Duodenal mucosa (tissue), 2 donors: ENCODE data around the gene CLPX.
"Not testable (repeated sequence)": the region's sequence is repeated elsewhere in the genome, so short reads cannot be mapped to it uniquely, and the experiment has no call there.

ENCODE experiments used
- H3K27ac ChIP-seq: one replicate; pipeline ENCODE4 v1.7.0; 2013; ENCODE audit warnings: low read depth, low read length
- H3K27me3 ChIP-seq, 2 donors: one replicate each; pipeline ENCODE4 v1.7.0; 2013; ENCODE audit warnings: low read length in 2 of 2, control low read depth in 1 of 2; ENCODE audit not compliant: insufficient read depth in 2 of 2, control insufficient read depth in 1 of 2
- H3K36me3 ChIP-seq, 2 donors: one replicate each; pipeline ENCODE4 v1.7.0; 2013; ENCODE audit warnings: low read length in 2 of 2, control low read depth in 1 of 2; ENCODE audit not compliant: insufficient read depth in 2 of 2, control insufficient read depth in 1 of 2
- H3K4me1 ChIP-seq, 2 donors: one replicate each; pipeline ENCODE4 v1.7.0; 2013; ENCODE audit warnings: low read length in 2 of 2, control low read depth in 1 of 2; ENCODE audit not compliant: insufficient read depth in 2 of 2, control insufficient read depth in 1 of 2
- H3K4me3 ChIP-seq, 2 donors: one replicate each; pipeline ENCODE4 v1.7.0; 2013; ENCODE audit warnings: low read length in 2 of 2, low read depth in 1 of 2
- H3K9ac ChIP-seq, 2 donors: one replicate each; pipeline ENCODE4 v1.7.0; 2013; ENCODE audit warnings: low read length in 2 of 2, low read depth in 1 of 2
- H3K9me3 ChIP-seq, 2 donors: one replicate each; pipeline ENCODE4 v1.7.0; 2013; ENCODE audit warnings: low read length in 2 of 2, control low read depth in 1 of 2; ENCODE audit not compliant: control insufficient read depth in 1 of 2

Gene CLPX

GRCh38 chr15:65138631-65139030 is 46.5 kb downstream of the CLPX start:
- not testable (repeated sequence) for H3K9ac ChIP-seq, H3K4me1 ChIP-seq, H3K27me3 ChIP-seq, H3K36me3 ChIP-seq, H3K27ac ChIP-seq, H3K9me3 ChIP-seq, H3K4me3 ChIP-seq

- not testable (repeated sequence) for H3K27ac ChIP-seq, H3K4me1 ChIP-seq, H3K36me3 ChIP-seq, H3K9me3 ChIP-seq, H3K27me3 ChIP-seq, H3K4me3 ChIP-seq, H3K9ac ChIP-seq
These were observed 47.2 kb downstream of the CLPX start for GRCh38 chr15:65137893-65138292.

- not testable (repeated sequence) for H3K4me3 ChIP-seq, H3K27ac ChIP-seq, H3K36me3 ChIP-seq, H3K9me3 ChIP-seq, H3K9ac ChIP-seq, H3K27me3 ChIP-seq
- peaks cover 11 to 12% of the 10 kb centered on the region in 2 donors for H3K4me1 ChIP-seq
These were observed 48.1 kb downstream of the CLPX start for GRCh38 chr15:65137089-65137488.

- Histone ChIP-seq H3K27me3 (no peaks in the 10 kb centered on the region), H3K4me1 (peaks cover 12 to 16% of the 10 kb centered on the region in 2 donors), H3K36me3 (peaks cover 0 to 8% of the 10 kb centered on the region in 2 donors), H3K9ac (no peak overlapping the region), H3K9me3 (no peaks in the 10 kb centered on the region), H3K4me3 (peak overlapping the region in 1 of 2 donors; percentile 86), H3K27ac (no peak overlapping the region)
These were observed 50.6 kb downstream of the CLPX start for GRCh38 chr15:65134538-65134937.

- Histone ChIP-seq H3K4me1 (peaks cover 12 to 16% of the 10 kb centered on the region in 2 donors), H3K9me3 (no peaks in the 10 kb centered on the region), H3K4me3 (peak within 1 kb of the TSS; percentile 86 to 91), H3K27me3 (no peaks in the 10 kb centered on the region), H3K9ac (peak within 1 kb of the TSS; percentile 80 to 85), H3K36me3 (peaks cover 7 to 16% of the 10 kb centered on the region in 2 donors), H3K27ac (peak within 1 kb of the TSS; percentile 50)
These were observed 51.5 kb downstream of the CLPX start, which contains the start of gene PDCD7 for GRCh38 chr15:65133548-65134200. Gene PDCD7 (minus strand): TSS chr15:65133808. CDS start chr15:65133781, 27 bp downstream.

GRCh38 chr15:65132878-65133547 is 52.1 kb downstream of the CLPX start:
- peaks cover 12 to 16% of the 10 kb centered on the region in 2 donors for H3K4me1 ChIP-seq

GRCh38 chr15:65130941-65131340 is 54.2 kb downstream of the CLPX start:
- H3K9me3 ChIP-seq, result no peaks in the 10 kb centered on the region
- H3K4me1 ChIP-seq, result peaks cover 12 to 16% of the 10 kb centered on the region in 2 donors
- peaks cover 21 to 39% of the 10 kb centered on the region in 2 donors for H3K36me3 ChIP-seq
- H3K4me3 ChIP-seq, result no peak overlapping the region
- H3K27me3 ChIP-seq, result no peaks in the 10 kb centered on the region
- H3K9ac ChIP-seq, result no peak overlapping the region
- H3K27ac ChIP-seq, result no peak overlapping the region

More at GRCh38 chr15:65132878-65133547, 52.1 kb downstream of the CLPX start:
- no peaks in the 10 kb centered on the region for H3K9me3 ChIP-seq
- H3K27me3 ChIP-seq, result no peaks in the 10 kb centered on the region
- peak overlapping the region; percentile 86 to 91 for H3K4me3 ChIP-seq
- peak overlapping the region; percentile 50 for H3K27ac ChIP-seq
- peak overlapping the region; percentile 80 to 85 for H3K9ac ChIP-seq
- H3K36me3 ChIP-seq, result peaks cover 14 to 23% of the 10 kb centered on the region in 2 donors

GRCh38 chr15:65115542-65115941 is 69.6 kb downstream of the CLPX start:
- H3K27me3 ChIP-seq, result no peaks in the 10 kb centered on the region
- peaks cover 19 to 65% of the 10 kb centered on the region in 2 donors for H3K36me3 ChIP-seq
- no peaks in the 10 kb centered on the region for H3K9me3 ChIP-seq
- no peaks in the 10 kb centered on the region for H3K4me1 ChIP-seq
- H3K9ac ChIP-seq, result no peak overlapping the region
- no peak overlapping the region for H3K27ac ChIP-seq
- no peak overlapping the region for H3K4me3 ChIP-seq

GRCh38 chr15:65115086-65115485 is 70.1 kb downstream of the CLPX start, which contains the start of gene UBAP1L:
Gene UBAP1L (minus strand): TSS chr15:65115200. CDS start chr15:65106215, 8,985 bp downstream.
- Histone ChIP-seq H3K27me3 (no peaks in the 10 kb centered on the region), H3K36me3 (peaks cover 19 to 64% of the 10 kb centered on the region in 2 donors), H3K9ac (no peak within 1 kb of the TSS), H3K27ac (no peak within 1 kb of the TSS), H3K4me3 (no peak within 1 kb of the TSS), H3K9me3 (no peaks in the 10 kb centered on the region), H3K4me1 (no peaks in the 10 kb centered on the region)

- H3K9me3 ChIP-seq, result no peaks in the 10 kb centered on the region
- no peak overlapping the region for H3K9ac ChIP-seq
- H3K4me3 ChIP-seq, result no peak overlapping the region
- no peaks in the 10 kb centered on the region for H3K4me1 ChIP-seq
- H3K27me3 ChIP-seq, result no peaks in the 10 kb centered on the region
- H3K27ac ChIP-seq, result no peak overlapping the region
- H3K36me3 ChIP-seq, result peaks cover 5 to 39% of the 10 kb centered on the region in 2 donors
These were observed 74.4 kb downstream of the CLPX start for GRCh38 chr15:65110676-65111292.
